ENCODE data around the gene PDE5A. TPM values are rescaled to one million over a fixed set of nuclear protein-coding genes. Genes with fewer than 3 reads are reported as not detected.
A peak's percentile ranks its signal among the peaks of the same experiment; 100 is the strongest.
"Not testable (repeated sequence)": the region's sequence is repeated elsewhere in the genome, so short reads cannot be mapped to it uniquely, and the experiment has no call there.

The PDE5A gene
- total RNA-seq, 4 donors from 2014 or later = 5.7 to 12.2 (median 11.8) TPM

DNA sequence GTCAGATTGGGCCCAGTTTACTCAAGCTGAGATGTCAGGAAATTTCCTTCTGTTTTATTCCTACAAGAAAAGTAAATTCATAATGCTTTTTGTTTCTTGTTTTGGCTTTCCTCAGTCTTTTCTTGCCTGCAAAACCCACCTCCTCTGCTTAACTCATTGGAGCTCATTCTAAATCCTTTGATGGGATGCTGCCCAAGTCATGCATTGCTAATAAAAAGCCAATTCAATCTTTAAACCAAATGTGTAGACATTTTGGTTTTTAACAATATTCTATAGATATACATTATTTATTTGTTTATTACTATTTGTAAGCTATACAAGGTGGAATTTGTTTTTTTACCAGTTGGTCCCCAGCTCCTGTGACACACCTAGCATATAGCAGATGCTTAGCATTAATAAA is 13.2 kb upstream of the PDE5A start:
- TF ChIP-seq, protein P1, sequence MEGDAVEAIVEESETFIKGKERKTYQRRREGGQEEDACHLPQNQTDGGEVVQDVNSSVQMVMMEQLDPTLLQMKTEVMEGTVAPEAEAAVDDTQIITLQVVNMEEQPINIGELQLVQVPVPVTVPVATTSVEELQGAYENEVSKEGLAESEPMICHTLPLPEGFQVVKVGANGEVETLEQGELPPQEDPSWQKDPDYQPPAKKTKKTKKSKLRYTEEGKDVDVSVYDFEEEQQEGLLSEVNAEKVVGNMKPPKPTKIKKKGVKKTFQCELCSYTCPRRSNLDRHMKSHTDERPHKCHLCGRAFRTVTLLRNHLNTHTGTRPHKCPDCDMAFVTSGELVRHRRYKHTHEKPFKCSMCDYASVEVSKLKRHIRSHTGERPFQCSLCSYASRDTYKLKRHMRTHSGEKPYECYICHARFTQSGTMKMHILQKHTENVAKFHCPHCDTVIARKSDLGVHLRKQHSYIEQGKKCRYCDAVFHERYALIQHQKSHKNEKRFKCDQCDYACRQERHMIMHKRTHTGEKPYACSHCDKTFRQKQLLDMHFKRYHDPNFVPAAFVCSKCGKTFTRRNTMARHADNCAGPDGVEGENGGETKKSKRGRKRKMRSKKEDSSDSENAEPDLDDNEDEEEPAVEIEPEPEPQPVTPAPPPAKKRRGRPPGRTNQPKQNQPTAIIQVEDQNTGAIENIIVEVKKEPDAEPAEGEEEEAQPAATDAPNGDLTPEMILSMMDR (IDR thresholded peaks at IDR 0.05) = no peak
- TF ChIP-seq POLR2A (IDR thresholded peaks at IDR 0.05) = no peak
- no peak for DNase-seq (ENCODE audit: low spot score in 2 of 2)
- intact Hi-C loops (cut with DNase I; ENCODE audit: low total_unique reads) = no loop called here
- no peak overlapping the region for H3K4me3 ChIP-seq (ENCODE audit: low read depth, poor library complexity, severe bottlenecking)

DNA sequence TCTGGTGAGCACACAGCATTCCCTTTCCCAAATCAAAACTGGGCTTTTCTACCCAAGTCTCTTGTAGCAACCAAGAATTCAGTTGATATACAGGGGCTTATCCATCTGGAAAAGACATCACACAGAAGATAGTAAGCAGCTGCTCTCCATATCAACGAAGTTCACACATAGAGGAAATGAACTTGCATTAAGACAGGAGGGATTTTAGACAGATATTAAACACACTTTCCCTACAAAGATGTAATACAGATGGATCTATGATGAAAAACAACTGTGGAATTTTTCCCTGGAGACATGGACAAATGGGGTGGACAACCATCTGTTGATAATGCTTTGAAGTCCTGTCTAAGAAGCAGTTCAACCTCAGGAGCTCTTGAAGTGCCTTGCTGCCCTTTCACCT is 9.8 kb upstream of the PDE5A start:
- no peak for DNase-seq (ENCODE audit: low spot score in 2 of 2)
- H3K4me3 ChIP-seq (ENCODE audit: low read depth, poor library complexity, severe bottlenecking) = no peak overlapping the region
- TF ChIP-seq, protein P1 (IDR thresholded peaks at IDR 0.05) = no peak
- TF ChIP-seq POLR2A (IDR thresholded peaks at IDR 0.05) = no peak
- 38 to 45% methylated on average over 1 of the region's 1 CpG for WGBS, 2 donors
- intact Hi-C loops (cut with DNase I; ENCODE audit: low total_unique reads) = loop anchor here (10.0 kb wide), 1 partner anchor 416 kb away; no protein-coding TSS in a partner anchor

DNA sequence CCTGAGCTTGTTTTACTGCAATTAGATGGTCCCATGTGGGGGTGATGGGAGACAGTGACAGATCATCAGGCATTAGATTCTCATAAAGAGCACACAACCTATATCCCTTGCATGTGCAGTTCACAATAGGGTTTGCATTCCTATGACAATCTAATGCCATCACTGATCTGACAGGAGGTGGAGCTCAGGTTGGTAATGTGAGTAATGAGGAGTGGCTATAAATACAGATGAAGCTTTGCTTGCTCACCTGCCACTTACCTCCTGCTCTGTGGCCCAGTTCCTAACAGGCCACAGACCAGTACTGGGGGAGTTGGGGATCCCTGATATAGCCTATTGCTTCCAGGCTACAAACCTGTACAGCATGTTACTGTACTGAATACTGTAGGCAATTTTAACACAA is 8.2 kb upstream of the PDE5A start:
- intact Hi-C loops (cut with DNase I; ENCODE audit: low total_unique reads) = loop anchor here (10.0 kb wide), 1 partner anchor 418 kb away; no protein-coding TSS in a partner anchor
- not testable (repeated sequence) for H3K4me3 ChIP-seq (ENCODE audit: low read depth, poor library complexity, severe bottlenecking); DNase-seq (ENCODE audit: low spot score in 2 of 2)

DNA sequence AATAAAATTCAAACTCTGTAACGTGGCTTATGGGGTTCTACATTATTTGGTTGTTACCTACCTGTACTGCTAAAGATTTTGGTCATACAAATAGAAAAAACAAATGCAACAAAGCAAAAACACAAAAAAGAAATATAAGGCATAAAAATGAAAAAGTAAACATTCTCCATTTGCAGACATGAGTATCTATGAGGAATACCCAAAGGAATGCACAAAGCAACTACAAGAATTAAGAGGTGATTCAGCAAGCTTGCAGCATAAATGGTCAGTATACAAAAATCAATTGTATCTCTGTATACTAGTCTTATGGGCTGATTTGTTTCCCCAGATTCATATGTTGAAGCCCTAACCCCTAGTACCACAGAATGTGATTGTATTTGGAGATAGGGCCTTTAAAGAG is 3.6 kb upstream of the PDE5A start:
- intact Hi-C loops (cut with DNase I; ENCODE audit: low total_unique reads) = loop anchor here (10.0 kb wide), 1 partner anchor 423 kb away; no protein-coding TSS in a partner anchor
- no peak for DNase-seq (ENCODE audit: low spot score in 2 of 2)
- 87 to 91% methylated on average over 1 of the region's 1 CpG for WGBS, 2 donors
- no peak for TF ChIP-seq POLR2A (IDR thresholded peaks at IDR 0.05)
- TF ChIP-seq, protein P1 (IDR thresholded peaks at IDR 0.05) = no peak
- H3K4me3 ChIP-seq (ENCODE audit: low read depth, poor library complexity, severe bottlenecking) = no peak overlapping the region

DNA sequence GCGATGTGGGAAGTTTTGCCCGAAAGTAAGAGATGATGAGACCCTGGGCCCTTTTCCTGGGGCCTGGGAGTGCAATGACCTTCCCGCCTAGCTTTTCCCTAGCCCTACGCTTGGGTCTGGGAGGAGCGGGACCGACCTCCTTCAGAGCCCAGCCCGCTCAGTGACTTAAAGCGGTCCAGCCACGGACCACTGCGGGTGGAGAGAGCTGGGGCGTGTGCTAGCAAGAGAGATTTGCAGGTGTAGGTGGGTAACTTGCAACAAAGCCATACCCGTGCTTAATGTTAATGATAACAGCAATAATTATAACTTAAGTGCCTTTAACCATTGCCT is 503 bp upstream of the PDE5A start:
- no peak for DNase-seq (ENCODE audit: low spot score in 2 of 2)
- TF ChIP-seq, protein P1 (IDR thresholded peaks at IDR 0.05) = no peak
- TF ChIP-seq POLR2A (IDR thresholded peaks at IDR 0.05) = no peak
- peak overlapping the region; percentile 82 for H3K4me3 ChIP-seq (ENCODE audit: low read depth, poor library complexity, severe bottlenecking)
- intact Hi-C loops (cut with DNase I; ENCODE audit: low total_unique reads) = no loop called here
- 2 to 3% methylated on average over 10 to 12 of the region's 12 CpGs for WGBS, 2 donors

DNA sequence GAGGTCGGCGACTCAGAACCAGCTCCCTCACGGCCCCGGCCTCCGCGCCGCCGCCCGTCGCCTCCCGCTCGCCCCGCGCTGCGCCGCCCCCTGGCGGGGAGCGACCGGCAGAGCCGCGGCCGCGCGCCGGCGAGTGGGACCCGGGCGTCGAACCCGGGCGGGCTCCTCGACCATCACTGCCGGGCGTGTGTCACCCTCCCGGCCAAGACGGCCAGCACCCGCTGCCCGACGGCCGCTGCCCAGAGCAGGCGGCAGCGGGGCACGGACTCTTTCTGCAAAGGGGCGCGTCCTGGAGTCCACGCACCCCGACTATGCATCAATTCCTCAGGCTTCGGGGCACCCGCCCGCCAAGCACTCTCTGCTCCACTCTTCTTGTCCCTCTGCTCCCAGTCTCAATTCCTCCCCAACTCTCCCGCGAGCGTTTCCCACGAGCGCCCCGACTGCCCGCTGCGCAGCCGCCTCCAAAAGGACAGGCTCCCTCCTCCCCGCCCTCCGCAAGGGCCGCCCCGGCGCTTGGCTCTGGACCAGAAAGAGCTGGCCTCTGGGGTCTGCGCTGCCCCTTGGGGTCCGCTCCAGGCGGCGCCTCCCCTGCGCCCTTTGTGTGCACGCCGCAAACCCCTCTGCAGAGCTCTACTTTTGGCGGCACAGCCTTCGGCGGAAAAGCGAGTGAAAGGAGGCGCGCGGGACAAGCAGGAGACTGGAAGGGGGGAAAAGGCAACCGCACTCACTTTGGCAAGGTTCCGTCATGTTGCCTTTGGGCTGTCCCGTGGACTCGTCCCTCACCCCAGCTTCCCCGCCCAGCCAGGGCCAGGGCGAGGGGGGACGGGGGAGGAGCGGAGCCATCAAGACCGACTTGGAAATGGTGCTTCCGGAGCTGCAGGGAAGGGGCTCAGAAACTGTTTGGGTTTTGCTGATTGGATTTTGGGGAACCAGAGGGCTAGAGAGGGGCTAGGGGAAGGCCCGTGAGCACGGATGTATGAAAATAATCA is 1.0 kb downstream of the PDE5A start:
- TF ChIP-seq, protein P1 (IDR thresholded peaks at IDR 0.05) = no peak
- no peak for TF ChIP-seq POLR2A (IDR thresholded peaks at IDR 0.05)
- H3K4me3 ChIP-seq (ENCODE audit: low read depth, poor library complexity, severe bottlenecking) = peak overlapping the region; percentile 82
- peak; percentile 23 to 90 for DNase-seq (ENCODE audit: low spot score in 2 of 2)
- intact Hi-C loops (cut with DNase I; ENCODE audit: low total_unique reads) = no loop called here
- WGBS, 2 donors = 1% methylated on average over 43 to 54 of the region's 90 CpGs

All from lower leg skin (tissue), 4 donors.